ENCODE results near the gene MYRIP. TPM values are rescaled to one million over a fixed set of nuclear protein-coding genes. Genes with fewer than 3 reads are reported as not detected.

The MYRIP gene
- total and polyA plus RNA-seq, 2 of the 4 experiments (the other 2 are of a cell fraction), result not detected

- intact Hi-C loops (cut with micrococcal nuclease), result no loop called here
- no peak overlapping the region for H2AFZ ChIP-seq (replicated peaks; ENCODE audit: low read length, poor library complexity)
- H2BK5ac ChIP-seq (ENCODE audit: low read depth, low read length, poor library complexity, severe bottlenecking), result no peak overlapping the region
- in situ Hi-C loops (cut with MboI; ENCODE audit: low sequenced_read_pairs), result no loop called here
- CTCF ChIA-PET, result no interaction called here
- H3K4me2 ChIP-seq (ENCODE audit: low read depth, low read length), result no peak overlapping the region
- no peak overlapping the region for H3K27ac ChIP-seq (ENCODE audit: insufficient read depth, low read length)
- H3K4me1 ChIP-seq (ENCODE audit: control insufficient read depth, insufficient read depth, low read length), result no peaks in the 10 kb centered on the region
- no peak overlapping the region for H2AK9ac ChIP-seq (replicated peaks; ENCODE audit: low read depth, low read length, poor library complexity)
- no peaks in the 10 kb centered on the region for H3K79me1 ChIP-seq (ENCODE audit: low read depth in 1 of 2, low read length in 2 of 2)
- no peak overlapping the region for H3K14ac ChIP-seq (replicated peaks; ENCODE audit: low read depth, low read length)
- POLR2A ChIA-PET (ENCODE audit: unreplicated experiment), result no interaction called here
- H2BK20ac ChIP-seq (ENCODE audit: low read depth, low read length), result no peak overlapping the region
- no peaks in the 10 kb centered on the region for H3K27me3 ChIP-seq (ENCODE audit: control insufficient read depth, insufficient read depth, low read length)
- no peak overlapping the region for H3K4ac ChIP-seq (ENCODE audit: low read depth, low read length)
- dilution Hi-C loops (cut with HindIII; ENCODE audit: low sequenced_read_pairs, unreplicated experiment), result no loop called here
- H3K4me3 ChIP-seq (ENCODE audit: insufficient read depth, low read depth, low read length), result no peak overlapping the region
- ATAC-seq (ENCODE audit: low read depth) (no peak), DNase-seq (no peak)
- no peak overlapping the region for H3K56ac ChIP-seq (ENCODE audit: extremely low read depth, insufficient read depth, low read length)
- H3K9ac ChIP-seq (ENCODE audit: low read depth, low read length), result no peak overlapping the region
- no peaks in the 10 kb centered on the region for H3K9me1 ChIP-seq (ENCODE audit: insufficient read depth, low read length)
- peaks cover 20% of the 10 kb centered on the region for H3K9me3 ChIP-seq (ENCODE audit: control insufficient read depth, insufficient read depth, low read length)
- H2BK15ac ChIP-seq (ENCODE audit: low read depth, low read length), result no peak overlapping the region
- no peak overlapping the region for H4K8ac ChIP-seq (ENCODE audit: low read depth in 2 of 2, low read length in 2 of 2)
- no peaks in the 10 kb centered on the region for H3K36me3 ChIP-seq (ENCODE audit: control insufficient read depth, insufficient read depth, low read length)
- no peaks in the 10 kb centered on the region for H4K20me1 ChIP-seq (ENCODE audit: insufficient read depth, low read length)
- no peak overlapping the region for H4K91ac ChIP-seq (ENCODE audit: insufficient read depth, low read depth, low read length)
- TF ChIP-seq FOS (IDR thresholded peaks at IDR 0.05; ENCODE audit: low read depth, low read length) (no peak), RAD21 (IDR thresholded peaks at IDR 0.05; ENCODE audit: low read length) (no peak), SMC3 (IDR thresholded peaks at IDR 0.05; ENCODE audit: low read depth, low read length) (no peak), NFE2L2 (IDR thresholded peaks at IDR 0.05; ENCODE audit: low read depth, low read length) (no peak), USF2 (IDR thresholded peaks at IDR 0.05; ENCODE audit: low read depth, low read length) (no peak), CEBPB (IDR thresholded peaks at IDR 0.05; ENCODE audit: low read depth, low read length) (no peak), ELK1 (IDR thresholded peaks at IDR 0.05; ENCODE audit: borderline replicate concordance, low read depth, low read length) (no peak), POLR2A (IDR thresholded peaks at IDR 0.05; ENCODE audit: low read depth, low read length) (no peak), RFX5 (IDR thresholded peaks at IDR 0.05; ENCODE audit: low read depth, low read length) (no peak), MAFK (IDR thresholded peaks at IDR 0.05; ENCODE audit: low read depth, low read length) (no peak), CTCF (conservative IDR thresholded peaks at IDR 0.05; ENCODE audit: low read depth, low read length) (no peak), MAZ (IDR thresholded peaks at IDR 0.05; ENCODE audit: borderline replicate concordance, low read depth, low read length) (no peak)
- no peak overlapping the region for H4K5ac ChIP-seq (ENCODE audit: low read depth, low read length)
- no peak overlapping the region for H3K18ac ChIP-seq (ENCODE audit: low read depth, low read length)
- WGBS, 2 experiments (ENCODE audit: extremely low coverage in 2 of 2, insufficient read length in 1 of 2), result 60% methylated on average over 1 of the region's 3 CpGs; no CpG with 5 or more reads in 1 of the 2 experiments
- BruUV-seq (replicated peaks), result no TSS peak
- no peak overlapping the region for H2BK120ac ChIP-seq (ENCODE audit: low read depth, low read length)
- no peak overlapping the region for H3K23ac ChIP-seq (ENCODE audit: low read depth, low read length)
- no peak overlapping the region for H2AK5ac ChIP-seq (ENCODE audit: low read depth, low read length)
Measured at GRCh38 chr3:40088527-40089170, 279.2 kb downstream of the MYRIP start.
